K562 (cell line): ENCODE measurements around the gene CBFA2T2. TPM values are rescaled to one million over a fixed set of nuclear protein-coding genes. Genes with fewer than 3 reads are reported as not detected.

Experiments
- E2F4 ChIP-seq: sonication (generic); formaldehyde crosslinking; IDR thresholded peaks from 2 replicates; pipeline ENCODE4 v1.8.0; 2022; ENCODE audit warnings: mild to moderate bottlenecking, low read depth, missing genetic modification reagents
- E2F8 ChIP-seq: fragments of 450-650 bp; IDR thresholded peaks from 2 replicates; pipeline ENCODE4 v1.7.1; 2018; ENCODE audit warnings: mild to moderate bottlenecking, low read depth; ENCODE audit not compliant: partially characterized antibody
- ESRRB ChIP-seq: fragments of 250-450 bp; sonication (Bioruptor Pico); IDR thresholded peaks from 2 replicates; pipeline ENCODE4 v1.5.0; 2020; ENCODE audit warnings: mild to moderate bottlenecking, moderate library complexity, borderline replicate concordance
- GATAD2B ChIP-seq: fragments of 450-650 bp; IDR thresholded peaks from 2 replicates; pipeline ENCODE4 v1.6.1; 2017; ENCODE audit warnings: mild to moderate bottlenecking, borderline replicate concordance
- HNRNPH1 ChIP-seq: fragments of 200-400 bp; formaldehyde crosslinking; optimal IDR thresholded peaks from 2 replicates; pipeline ENCODE3; 2017; ENCODE audit warnings: low read depth, mild to moderate bottlenecking, low read length, moderate library complexity
- KAT7 ChIP-seq: sonication (generic); formaldehyde crosslinking; IDR thresholded peaks from 2 replicates; pipeline ENCODE4 v1.8.0; 2022; ENCODE audit warnings: missing genetic modification reagents, mild to moderate bottlenecking, borderline replicate concordance
- NFXL1 ChIP-seq: fragments of 450-650 bp; formaldehyde crosslinking; IDR thresholded peaks from 2 replicates; pipeline ENCODE4 v1.4.0; 2021; ENCODE audit warnings: mild to moderate bottlenecking
- RFX5 ChIP-seq: IDR thresholded peaks from 2 replicates; pipeline ENCODE4 v1.6.1; 2011; ENCODE audit warnings: low read depth, mild to moderate bottlenecking, improper control_type of control experiment, low read length
- TCFL5 ChIP-seq: fragments of 250-450 bp; sonication (Bioruptor Pico); conservative IDR thresholded peaks from 2 replicates; pipeline ENCODE4 v1.6.1; 2021; ENCODE audit warnings: mild to moderate bottlenecking, moderate library complexity, matching md5 sums
- TSC22D4 ChIP-seq: fragments of 450-650 bp; IDR thresholded peaks from 2 replicates; pipeline ENCODE4 v1.6.1; 2016; ENCODE audit warnings: missing genetic modification characterization, missing biosample characterization, control low read depth
- ZBTB49 ChIP-seq: sonication (generic); formaldehyde crosslinking; IDR thresholded peaks from 2 replicates; pipeline ENCODE4 v1.8.0; 2022; ENCODE audit warnings: missing genetic modification reagents, mild to moderate bottlenecking, borderline replicate concordance
- ZNF124 ChIP-seq: sonication (generic); formaldehyde crosslinking; IDR thresholded peaks from 2 replicates; pipeline ENCODE4 v1.8.1; 2022; ENCODE audit warnings: missing genetic modification reagents
- ZNF436 ChIP-seq: fragments of 250-450, 450-650 bp; sonication (Bioruptor Pico); formaldehyde crosslinking; IDR thresholded peaks from 2 replicates; pipeline ENCODE4 v1.7.0; 2020; ENCODE audit warnings: mild to moderate bottlenecking
- polyA plus RNA-seq, 8 experiments: library from polyadenylated mRNA; depleted of rRNA in 4 of 8; stranded (reverse) in 5 of 8; unstranded in 3 of 8; fragments of >200 nt; fragmentation: Nextera tagmentation in 2 of 8; fragmentation: Illumina TruSeq in 1 of 8; extraction: Ambion mirVana in 2 of 8; extraction: Trizol in 1 of 8; gene quantifications; 2 replicates each; pipeline versions ENCODE4 v1.2.1 to v1.2.3, GENCODE V29; 2011 to 2014; ENCODE audit warnings: inconsistent platforms in 1 of 8, missing spikeins in 1 of 8
- total RNA-seq, 7 experiments: library from RNA; depleted of rRNA in 6 of 7; stranded (reverse); fragments of >200 nt in 6 of 7; fragmentation: Illumina TruSeq in 2 of 7; extraction: Trizol in 2 of 7; gene quantifications; 2 replicates each; pipeline versions ENCODE4 v1.2.1 to v1.2.3, GENCODE V29; 2011 to 2021; ENCODE audit warnings: low replicate concordance in 1 of 7
- TF ChIP-seq, protein P1 (sequence below): fragments of 450-650 bp; formaldehyde crosslinking; IDR thresholded peaks from 2 replicates; pipeline ENCODE4 v1.4.0; 2020; ENCODE audit warnings: mild to moderate bottlenecking, moderate library complexity
- TF ChIP-seq, protein P2 (sequence below): fragments of 250-450 bp; sonication (Bioruptor Pico); IDR thresholded peaks from 2 replicates; pipeline ENCODE4 v1.8.0; 2022; ENCODE audit warnings: moderate library complexity, mild to moderate bottlenecking, inconsistent platforms

Gene CBFA2T2
- total and polyA plus RNA-seq, 9 of the 15 experiments (the other 6 are each of a cell fraction or from before 2014, with no cell fraction given): 0.27 to 9.6 (median 5.8) TPM

DNA sequence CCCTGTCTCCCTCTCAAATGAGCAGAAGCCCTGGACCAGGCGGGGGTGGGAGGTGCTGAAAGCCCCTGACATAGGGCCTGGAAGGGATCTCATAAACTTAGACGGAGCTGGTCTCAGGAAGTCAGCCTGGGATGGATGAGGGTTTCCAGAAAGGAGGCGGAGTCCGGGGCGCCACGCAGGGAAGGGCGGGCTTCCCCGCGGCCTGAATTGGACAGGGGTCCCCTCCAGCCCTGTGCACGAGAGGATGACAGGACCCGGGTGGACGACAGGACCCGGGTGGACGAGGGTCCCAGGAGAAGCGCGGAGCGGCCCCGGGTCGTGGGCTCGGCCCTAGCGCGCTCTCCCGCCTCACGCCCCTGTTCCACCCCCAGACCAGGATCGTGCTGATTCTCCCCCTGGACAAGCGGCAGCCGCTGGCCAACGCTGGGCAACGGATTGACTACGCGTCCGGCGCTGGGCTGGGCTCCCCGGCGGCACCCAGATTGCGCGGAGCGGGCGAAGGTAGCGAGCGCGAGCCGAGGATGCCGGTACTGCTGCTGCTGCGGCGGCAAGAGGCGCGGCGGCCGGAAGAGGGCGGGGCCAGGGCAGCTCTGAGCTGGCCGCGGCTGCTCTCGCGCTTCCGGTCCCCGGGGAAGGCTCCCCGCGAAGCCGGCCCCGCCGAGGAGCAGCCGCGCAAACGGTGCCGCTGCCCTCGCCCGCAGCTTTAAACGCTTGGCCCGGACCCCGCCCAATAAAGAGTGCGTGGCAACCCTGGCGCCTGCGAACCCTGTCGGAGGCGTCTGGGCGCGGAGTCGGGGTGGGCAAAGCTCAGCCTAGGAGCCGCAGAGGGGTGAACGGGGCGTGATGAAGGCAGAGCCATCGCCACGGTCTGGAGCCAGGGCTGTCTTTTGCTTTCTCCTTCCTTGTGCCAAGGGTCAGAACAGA is 173.5 kb downstream of the CBFA2T2 start (continued):
- TF ChIP-seq HNRNPH1 (no peak), TSC22D4 (tag) (no peak), RFX5 (no peak), E2F8 (peak; percentile 38), NFXL1 (no peak), ESRRB (CRISPR knock-in tag) (0 out of 2 replicates have a peak, but pooled peaks have one; percentile 54), KAT7 (CRISPR knock-in tag) (no peak), E2F4 (CRISPR knock-in tag) (no peak), ZNF124 (CRISPR knock-in tag) (no peak), GATAD2B (no peak), TCFL5 (CRISPR knock-in tag) (no peak), ZNF436 (no peak), ZBTB49 (CRISPR knock-in tag) (no peak)
- TF ChIP-seq, protein P1, sequence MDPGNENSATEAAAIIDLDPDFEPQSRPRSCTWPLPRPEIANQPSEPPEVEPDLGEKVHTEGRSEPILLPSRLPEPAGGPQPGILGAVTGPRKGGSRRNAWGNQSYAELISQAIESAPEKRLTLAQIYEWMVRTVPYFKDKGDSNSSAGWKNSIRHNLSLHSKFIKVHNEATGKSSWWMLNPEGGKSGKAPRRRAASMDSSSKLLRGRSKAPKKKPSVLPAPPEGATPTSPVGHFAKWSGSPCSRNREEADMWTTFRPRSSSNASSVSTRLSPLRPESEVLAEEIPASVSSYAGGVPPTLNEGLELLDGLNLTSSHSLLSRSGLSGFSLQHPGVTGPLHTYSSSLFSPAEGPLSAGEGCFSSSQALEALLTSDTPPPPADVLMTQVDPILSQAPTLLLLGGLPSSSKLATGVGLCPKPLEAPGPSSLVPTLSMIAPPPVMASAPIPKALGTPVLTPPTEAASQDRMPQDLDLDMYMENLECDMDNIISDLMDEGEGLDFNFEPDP (CRISPR knock-in tag): no peak
- TF ChIP-seq, protein P2, sequence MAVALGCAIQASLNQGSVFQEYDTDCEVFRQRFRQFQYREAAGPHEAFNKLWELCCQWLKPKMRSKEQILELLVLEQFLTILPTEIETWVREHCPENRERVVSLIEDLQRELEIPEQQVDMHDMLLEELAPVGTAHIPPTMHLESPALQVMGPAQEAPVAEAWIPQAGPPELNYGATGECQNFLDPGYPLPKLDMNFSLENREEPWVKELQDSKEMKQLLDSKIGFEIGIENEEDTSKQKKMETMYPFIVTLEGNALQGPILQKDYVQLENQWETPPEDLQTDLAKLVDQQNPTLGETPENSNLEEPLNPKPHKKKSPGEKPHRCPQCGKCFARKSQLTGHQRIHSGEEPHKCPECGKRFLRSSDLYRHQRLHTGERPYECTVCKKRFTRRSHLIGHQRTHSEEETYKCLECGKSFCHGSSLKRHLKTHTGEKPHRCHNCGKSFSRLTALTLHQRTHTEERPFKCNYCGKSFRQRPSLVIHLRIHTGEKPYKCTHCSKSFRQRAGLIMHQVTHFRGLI (CRISPR knock-in tag): no peak
